PC-9 (cell line): ENCODE results near the gene ADAMTS15. TPM values are rescaled to one million over a fixed set of nuclear protein-coding genes. Genes with fewer than 3 reads are reported as not detected.

Source experiments
- BruUV-seq: library from RNA; stranded (reverse); fragments of 400-500 nt; replicated peaks from 2 replicates; lab custom pipeline; 2021; lab: Mats Ljungman, UMichigan
- CTCF ChIA-PET: fragments of 300-600 bp; sonication (Branson Sonifier 250); formaldehyde crosslinking; loops from one replicate; lab custom pipeline; 2022; ENCODE audit warnings: antibody characterized with exemption; lab: Charles Lee
- POLR2A ChIA-PET: fragments of 300-600 bp; sonication (Branson Sonifier 250); formaldehyde crosslinking; loops from one replicate; lab custom pipeline; 2022; ENCODE audit warnings: antibody characterized with exemption; ENCODE audit not compliant: unreplicated experiment; lab: Charles Lee
- DNase-seq, 2 experiments: peaks; one replicate each; pipeline versions ENCODE4 v3.0.0 to v3.0.0-alpha.2; 2015 to 2022; ENCODE audit warnings: mixed read lengths in 1 of 2
- H2AFZ ChIP-seq: fragments of 200-600 bp; sonication (generic); 2 replicates; pipeline ENCODE4 v1.8.1; 2017; ENCODE audit warnings: antibody characterized with exemption
- H3F3A ChIP-seq: fragments of 200-600 bp; sonication (generic); 2 replicates; pipeline ENCODE4 v1.8.1; 2017; ENCODE audit warnings: antibody characterized with exemption, mild to moderate bottlenecking, low read depth; ENCODE audit not compliant: insufficient read depth
- H3K27ac ChIP-seq: fragments of 200-600 bp; sonication (generic); 2 replicates; pipeline ENCODE4 v1.6.1; 2016; ENCODE audit warnings: mixed run types
- H3K27me3 ChIP-seq: fragments of 200-600 bp; sonication (generic); 2 replicates; pipeline ENCODE4 v1.6.1; 2016; ENCODE audit warnings: low read depth, mixed run types; ENCODE audit not compliant: insufficient read depth
- H3K36me3 ChIP-seq: fragments of 200-600 bp; sonication (generic); 2 replicates; pipeline ENCODE4 v1.6.1; 2016; ENCODE audit warnings: low read depth, mixed run types
- H3K4me1 ChIP-seq: fragments of 200-600 bp; sonication (generic); replicated peaks from 2 replicates; pipeline ENCODE4 v1.6.1; 2016; ENCODE audit warnings: mixed run types; ENCODE audit not compliant: insufficient read depth
- H3K4me2 ChIP-seq: fragments of 200-600 bp; sonication (generic); 2 replicates; pipeline ENCODE4 v1.6.1; 2017; ENCODE audit warnings: mixed run types
- H3K4me3 ChIP-seq: fragments of 200-600 bp; sonication (generic); 2 replicates; pipeline ENCODE4 v1.6.1; 2016; ENCODE audit warnings: mixed run types
- H3K79me2 ChIP-seq: fragments of 200-600 bp; sonication (generic); 2 replicates; pipeline ENCODE4 v1.6.1; 2017; ENCODE audit warnings: low read depth, mixed run types
- H3K9me2 ChIP-seq: fragments of 200-600 bp; sonication (generic); 2 replicates; pipeline ENCODE4 v1.8.1; 2017; ENCODE audit warnings: mild to moderate bottlenecking; ENCODE audit not compliant: insufficient read depth
- H3K9me3 ChIP-seq: fragments of 200-600 bp; sonication (generic); 2 replicates; pipeline ENCODE4 v1.8.1; 2016; ENCODE audit warnings: low read depth; ENCODE audit not compliant: insufficient read depth
- H4K20me1 ChIP-seq: fragments of 200-600 bp; sonication (generic); 2 replicates; pipeline ENCODE4 v1.8.1; 2017; ENCODE audit not compliant: insufficient read depth
- EZH2 ChIP-seq: fragments of 200-600 bp; sonication (generic); IDR thresholded peaks from 2 replicates; pipeline ENCODE4 v1.8.0; 2017; ENCODE audit warnings: antibody characterized with exemption, low read depth
- intact Hi-C: fragments of 100-400 bp; cut with micrococcal nuclease; formaldehyde crosslinking; loops from one replicate; pipeline ENCODE4 v1.10.0; 2022; ENCODE audit not compliant: unreplicated experiment
- total RNA-seq: library from RNA; stranded (reverse); gene quantifications from 2 replicates; pipeline ENCODE4 v1.2.3, GENCODE V29; 2021
- TF ChIP-seq, protein P1 (sequence below): fragments of 200-600 bp; sonication (generic); conservative IDR thresholded peaks from 2 replicates; pipeline ENCODE4 v1.6.1; 2017; ENCODE audit warnings: mixed run types, antibody characterized with exemption, mild to moderate bottlenecking, moderate library complexity

The ADAMTS15 gene
- total RNA-seq, 1 experiment from 2014 or later: 2.2 TPM

DNA sequence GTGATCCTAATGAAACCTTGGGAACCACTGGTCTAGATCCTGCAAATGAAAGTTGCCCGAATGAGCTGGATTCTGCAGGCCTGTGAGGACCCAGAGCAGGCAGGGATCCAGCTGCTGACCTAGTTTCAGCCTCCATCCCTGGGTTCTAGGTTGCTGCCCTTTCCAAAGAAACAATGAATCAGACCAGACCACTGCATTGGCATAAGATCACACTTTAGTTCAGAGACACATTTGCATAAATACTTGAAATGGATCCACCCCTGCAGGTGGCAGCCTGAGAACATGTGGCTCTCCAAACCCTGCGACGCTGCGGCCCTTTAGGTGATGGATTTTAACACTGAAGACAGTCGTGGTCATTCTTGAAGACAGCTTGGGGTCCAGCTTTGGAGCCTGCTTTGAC lies 43.7 kb upstream of the ADAMTS15 start:
- intact Hi-C loops: no loop called here
- no peaks in the 10 kb centered on the region for H3K79me2 ChIP-seq
- H3K36me3 ChIP-seq: no peaks in the 10 kb centered on the region
- peaks cover 6% of the 10 kb centered on the region; the same call in 1 of the 2 replicates for H3F3A ChIP-seq
- TF ChIP-seq, protein P1, sequence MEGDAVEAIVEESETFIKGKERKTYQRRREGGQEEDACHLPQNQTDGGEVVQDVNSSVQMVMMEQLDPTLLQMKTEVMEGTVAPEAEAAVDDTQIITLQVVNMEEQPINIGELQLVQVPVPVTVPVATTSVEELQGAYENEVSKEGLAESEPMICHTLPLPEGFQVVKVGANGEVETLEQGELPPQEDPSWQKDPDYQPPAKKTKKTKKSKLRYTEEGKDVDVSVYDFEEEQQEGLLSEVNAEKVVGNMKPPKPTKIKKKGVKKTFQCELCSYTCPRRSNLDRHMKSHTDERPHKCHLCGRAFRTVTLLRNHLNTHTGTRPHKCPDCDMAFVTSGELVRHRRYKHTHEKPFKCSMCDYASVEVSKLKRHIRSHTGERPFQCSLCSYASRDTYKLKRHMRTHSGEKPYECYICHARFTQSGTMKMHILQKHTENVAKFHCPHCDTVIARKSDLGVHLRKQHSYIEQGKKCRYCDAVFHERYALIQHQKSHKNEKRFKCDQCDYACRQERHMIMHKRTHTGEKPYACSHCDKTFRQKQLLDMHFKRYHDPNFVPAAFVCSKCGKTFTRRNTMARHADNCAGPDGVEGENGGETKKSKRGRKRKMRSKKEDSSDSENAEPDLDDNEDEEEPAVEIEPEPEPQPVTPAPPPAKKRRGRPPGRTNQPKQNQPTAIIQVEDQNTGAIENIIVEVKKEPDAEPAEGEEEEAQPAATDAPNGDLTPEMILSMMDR: no peak
- TF ChIP-seq EZH2: no peak
- H3K27ac ChIP-seq: no peak overlapping the region
- no TSS peak for BruUV-seq
- no peaks in the 10 kb centered on the region for H3K9me3 ChIP-seq
- CTCF ChIA-PET: no interaction called here
- H3K27me3 ChIP-seq: peaks cover 16% of the 10 kb centered on the region
- H4K20me1 ChIP-seq: no peaks in the 10 kb centered on the region
- no peaks in the 10 kb centered on the region; the same call in 1 of the 2 replicates for H3K4me1 ChIP-seq
- H2AFZ ChIP-seq: no peak overlapping the region
- no peak overlapping the region for H3K4me2 ChIP-seq
- H3K9me2 ChIP-seq: no peaks in the 10 kb centered on the region
- DNase-seq: peak in 1 of 2 experiments; percentile 22
- H3K4me3 ChIP-seq: no peak overlapping the region
- POLR2A ChIA-PET: no interaction called here

DNA sequence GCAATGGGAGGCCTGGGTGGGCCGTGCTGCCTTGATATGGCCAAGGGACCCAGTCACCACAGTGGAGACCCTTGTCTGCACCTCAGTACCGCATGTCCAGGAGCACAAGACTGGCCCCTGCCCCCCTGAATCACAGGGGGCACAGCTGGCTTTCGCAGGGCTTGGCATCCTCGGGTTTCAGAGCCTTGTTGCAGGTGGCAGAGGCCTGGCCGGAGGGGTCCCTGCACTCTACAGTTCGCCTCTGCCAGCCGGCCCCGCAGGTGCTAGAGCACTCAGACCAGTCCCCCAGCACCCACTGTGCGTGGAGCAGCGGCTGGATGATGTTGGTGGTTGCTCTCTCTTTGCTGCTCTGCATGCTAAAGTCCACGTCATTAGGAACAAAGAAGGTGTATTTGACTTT lies 43.0 kb upstream of the ADAMTS15 start:
- Histone ChIP-seq H4K20me1 (no peaks in the 10 kb centered on the region), H3K4me1 (no peaks in the 10 kb centered on the region; the same call in 1 of the 2 replicates), H3K27ac (no peak overlapping the region), H3K9me2 (no peaks in the 10 kb centered on the region), H3K9me3 (no peaks in the 10 kb centered on the region), H3K27me3 (peaks cover 15% of the 10 kb centered on the region; the same call in 1 of the 2 replicates), H3F3A (peaks cover 6% of the 10 kb centered on the region; the same call in 1 of the 2 replicates), H3K4me2 (no peak overlapping the region), H3K4me3 (no peak overlapping the region), H2AFZ (no peak overlapping the region), H3K79me2 (no peaks in the 10 kb centered on the region), H3K36me3 (no peaks in the 10 kb centered on the region)
- no peak for DNase-seq
- intact Hi-C loops: no loop called here
- no TSS peak for BruUV-seq
- ChIA-PET CTCF (no interaction called here), POLR2A (no interaction called here)
- no peak for TF ChIP-seq EZH2
- TF ChIP-seq, protein P1: no peak

DNA sequence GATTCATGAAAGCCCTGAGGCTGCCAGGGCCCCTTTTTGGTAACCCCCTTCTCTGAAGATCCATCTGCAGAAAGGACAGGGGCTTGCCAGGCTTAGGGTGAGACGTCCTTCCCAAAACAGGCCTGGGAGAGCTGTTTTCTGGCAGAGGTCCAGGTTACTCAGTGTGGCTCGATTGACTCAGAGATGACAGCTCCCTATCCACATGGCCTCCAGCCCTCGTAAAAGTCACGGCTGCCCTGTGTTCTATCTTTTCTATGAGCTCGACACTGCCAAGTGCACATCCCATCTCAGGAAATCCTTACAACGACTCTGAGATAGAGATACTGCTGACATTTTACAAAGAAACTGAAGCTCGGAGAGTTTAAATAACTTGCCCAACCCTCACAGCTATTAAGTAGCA lies 40.5 kb upstream of the ADAMTS15 start:
- no peak overlapping the region for H3K4me2 ChIP-seq
- H3K79me2 ChIP-seq: no peaks in the 10 kb centered on the region
- H2AFZ ChIP-seq: no peak overlapping the region
- ChIA-PET CTCF (interaction anchor here (0.7 kb wide), 2 partner anchors 485 to 595 kb away, joined by 3 to 4 read pairs; no protein-coding TSS in a partner anchor), POLR2A (no interaction called here)
- H3K27ac ChIP-seq: no peak overlapping the region
- H3K4me3 ChIP-seq: no peak overlapping the region
- TF ChIP-seq EZH2: no peak
- TF ChIP-seq, protein P1: no peak
- no peaks in the 10 kb centered on the region; the same call in 1 of the 2 replicates for H3K4me1 ChIP-seq
- intact Hi-C loops: no loop called here
- no peaks in the 10 kb centered on the region for H3K9me2 ChIP-seq
- H3K9me3 ChIP-seq: no peaks in the 10 kb centered on the region
- peaks cover 5% of the 10 kb centered on the region; the same call in 1 of the 2 replicates for H3F3A ChIP-seq
- BruUV-seq: no TSS peak
- peak in 1 of 2 experiments; percentile 44 for DNase-seq
- no peaks in the 10 kb centered on the region for H3K36me3 ChIP-seq
- H3K27me3 ChIP-seq: peaks cover 9% of the 10 kb centered on the region; the same call in 1 of the 2 replicates
- no peaks in the 10 kb centered on the region for H4K20me1 ChIP-seq
